Duodenal mucosa (tissue), 2 donors: Measurements from ENCODE around the gene TMEM218.

Source experiments
- H3K27ac ChIP-seq: one replicate; pipeline ENCODE4 v1.7.0; 2013; ENCODE audit warnings: low read depth, low read length
- H3K27me3 ChIP-seq, 2 donors: one replicate each; pipeline ENCODE4 v1.7.0; 2013; ENCODE audit warnings: low read length in 2 of 2, control low read depth in 1 of 2; ENCODE audit not compliant: insufficient read depth in 2 of 2, control insufficient read depth in 1 of 2
- H3K36me3 ChIP-seq, 2 donors: one replicate each; pipeline ENCODE4 v1.7.0; 2013; ENCODE audit warnings: low read length in 2 of 2, control low read depth in 1 of 2; ENCODE audit not compliant: insufficient read depth in 2 of 2, control insufficient read depth in 1 of 2
- H3K4me1 ChIP-seq, 2 donors: one replicate each; pipeline ENCODE4 v1.7.0; 2013; ENCODE audit warnings: low read length in 2 of 2, control low read depth in 1 of 2; ENCODE audit not compliant: insufficient read depth in 2 of 2, control insufficient read depth in 1 of 2
- H3K4me3 ChIP-seq, 2 donors: one replicate each; pipeline ENCODE4 v1.7.0; 2013; ENCODE audit warnings: low read length in 2 of 2, low read depth in 1 of 2
- H3K9ac ChIP-seq, 2 donors: one replicate each; pipeline ENCODE4 v1.7.0; 2013; ENCODE audit warnings: low read length in 2 of 2, low read depth in 1 of 2
- H3K9me3 ChIP-seq, 2 donors: one replicate each; pipeline ENCODE4 v1.7.0; 2013; ENCODE audit warnings: low read length in 2 of 2, control low read depth in 1 of 2; ENCODE audit not compliant: control insufficient read depth in 1 of 2

TMEM218 gene

GRCh38 chr11:125148011-125148410 lies 36.6 kb upstream of the TMEM218 start:
- Histone ChIP-seq H3K9me3 (no peaks in the 10 kb centered on the region), H3K36me3 (no peaks in the 10 kb centered on the region), H3K4me1 (no peaks in the 10 kb centered on the region), H3K27ac (no peak overlapping the region), H3K9ac (no peak overlapping the region), H3K4me3 (no peak overlapping the region), H3K27me3 (no peaks in the 10 kb centered on the region)

- Histone ChIP-seq H3K36me3 (no peaks in the 10 kb centered on the region), H3K9ac (no peak overlapping the region), H3K27me3 (no peaks in the 10 kb centered on the region), H3K9me3 (no peaks in the 10 kb centered on the region), H3K4me3 (no peak overlapping the region), H3K4me1 (no peaks in the 10 kb centered on the region), H3K27ac (no peak overlapping the region)
Measured at GRCh38 chr11:125147280-125147679, 35.9 kb upstream of the TMEM218 start.

GRCh38 chr11:125146232-125146631 lies 34.8 kb upstream of the TMEM218 start:
- Histone ChIP-seq H3K4me1 (no peaks in the 10 kb centered on the region), H3K27me3 (peaks cover 0 to 3% of the 10 kb centered on the region in 2 donors), H3K27ac (no peak overlapping the region), H3K9me3 (no peaks in the 10 kb centered on the region), H3K9ac (no peak overlapping the region), H3K36me3 (no peaks in the 10 kb centered on the region), H3K4me3 (no peak overlapping the region)

GRCh38 chr11:125141686-125142535 lies 30.5 kb upstream of the TMEM218 start:
- Histone ChIP-seq H3K27me3 (peaks cover 4 to 9% of the 10 kb centered on the region in 2 donors), H3K4me1 (no peaks in the 10 kb centered on the region), H3K36me3 (no peaks in the 10 kb centered on the region), H3K9ac (no peak overlapping the region), H3K4me3 (no peak overlapping the region), H3K9me3 (no peaks in the 10 kb centered on the region), H3K27ac (no peak overlapping the region)

GRCh38 chr11:125141178-125141577 lies 29.8 kb upstream of the TMEM218 start:
- Histone ChIP-seq H3K4me3 (no peak overlapping the region), H3K36me3 (no peaks in the 10 kb centered on the region), H3K9me3 (no peaks in the 10 kb centered on the region), H3K9ac (no peak overlapping the region), H3K4me1 (no peaks in the 10 kb centered on the region), H3K27ac (no peak overlapping the region), H3K27me3 (peaks cover 4 to 9% of the 10 kb centered on the region in 2 donors)

GRCh38 chr11:125140233-125140632 lies 28.8 kb upstream of the TMEM218 start:
- Histone ChIP-seq H3K4me3 (no peak overlapping the region), H3K36me3 (no peaks in the 10 kb centered on the region), H3K9ac (no peak overlapping the region), H3K4me1 (no peaks in the 10 kb centered on the region), H3K27ac (no peak overlapping the region), H3K9me3 (no peaks in the 10 kb centered on the region), H3K27me3 (peaks cover 4 to 9% of the 10 kb centered on the region in 2 donors)

GRCh38 chr11:125139778-125140177 lies 28.4 kb upstream of the TMEM218 start:
- Histone ChIP-seq H3K4me1 (no peaks in the 10 kb centered on the region), H3K4me3 (no peak overlapping the region), H3K9me3 (no peaks in the 10 kb centered on the region), H3K36me3 (no peaks in the 10 kb centered on the region), H3K27me3 (peaks cover 4 to 9% of the 10 kb centered on the region in 2 donors), H3K9ac (no peak overlapping the region), H3K27ac (no peak overlapping the region)

GRCh38 chr11:125138966-125139365 lies 27.5 kb upstream of the TMEM218 start:
- Histone ChIP-seq H3K4me3 (no peak overlapping the region), H3K9me3 (no peaks in the 10 kb centered on the region), H3K9ac (no peak overlapping the region), H3K4me1 (no peaks in the 10 kb centered on the region), H3K27me3 (peaks cover 6 to 9% of the 10 kb centered on the region in 2 donors), H3K36me3 (no peaks in the 10 kb centered on the region), H3K27ac (no peak overlapping the region)

GRCh38 chr11:125136001-125136400 lies 24.6 kb upstream of the TMEM218 start:
- Histone ChIP-seq H3K36me3 (no peaks in the 10 kb centered on the region), H3K27me3 (peaks cover 5 to 7% of the 10 kb centered on the region in 2 donors), H3K4me1 (no peaks in the 10 kb centered on the region), H3K9me3 (no peaks in the 10 kb centered on the region), H3K4me3 (no peak overlapping the region), H3K9ac (no peak overlapping the region), H3K27ac (no peak overlapping the region)

GRCh38 chr11:125132596-125132995 lies 21.2 kb upstream of the TMEM218 start:
- Histone ChIP-seq H3K27ac (no peak overlapping the region), H3K4me3 (no peak overlapping the region), H3K36me3 (no peaks in the 10 kb centered on the region), H3K9ac (no peak overlapping the region), H3K9me3 (no peaks in the 10 kb centered on the region), H3K27me3 (peaks cover 6% of the 10 kb centered on the region in 2 donors), H3K4me1 (no peaks in the 10 kb centered on the region)
